ENCODE results near the gene TFF1. TPM values are rescaled to one million over a fixed set of nuclear protein-coding genes. Genes with fewer than 3 reads are reported as not detected.
A peak's percentile ranks its signal among the peaks of the same experiment; 100 is the strongest.

Gene TFF1
- total RNA-seq, 1 donor from 2014 or later: not detected

GRCh38 chr21:42392731-42393442 lies 26.6 kb upstream of the TFF1 start:
- H3K27ac Mint-ChIP-seq (ENCODE audit: unreplicated experiment): no peak overlapping the region
- no peak overlapping the region for H3K4me3 Mint-ChIP-seq (ENCODE audit: unreplicated experiment)
- peaks cover 7% of the 10 kb centered on the region for H3K27me3 Mint-ChIP-seq (ENCODE audit: unreplicated experiment)
- no peak for DNase-seq
- H3K36me3 Mint-ChIP-seq (ENCODE audit: unreplicated experiment): no peaks in the 10 kb centered on the region
- no peak for TF ChIP-seq CTCF (IDR thresholded peaks at IDR 0.05; ENCODE audit: partially characterized antibody, unreplicated experiment)
- peaks cover 37% of the 10 kb centered on the region for H3K4me1 Mint-ChIP-seq (ENCODE audit: low read depth, unreplicated experiment)
- peaks cover 9% of the 10 kb centered on the region for H3K9me3 Mint-ChIP-seq (ENCODE audit: unreplicated experiment)

- no peaks in the 10 kb centered on the region for H3K27me3 Mint-ChIP-seq (ENCODE audit: unreplicated experiment)
- H3K4me1 Mint-ChIP-seq (ENCODE audit: low read depth, unreplicated experiment): peaks cover 29% of the 10 kb centered on the region
- TF ChIP-seq CTCF (IDR thresholded peaks at IDR 0.05; ENCODE audit: partially characterized antibody, unreplicated experiment): no peak
- H3K36me3 Mint-ChIP-seq (ENCODE audit: unreplicated experiment): peaks cover 10% of the 10 kb centered on the region
- peaks cover 4% of the 10 kb centered on the region for H3K9me3 Mint-ChIP-seq (ENCODE audit: unreplicated experiment)
- no peak overlapping the region for H3K27ac Mint-ChIP-seq (ENCODE audit: unreplicated experiment)
- no peak for DNase-seq
- no peak overlapping the region for H3K4me3 Mint-ChIP-seq (ENCODE audit: unreplicated experiment)
Measured at GRCh38 chr21:42391297-42391696, 25.0 kb upstream of the TFF1 start.

GRCh38 chr21:42390696-42391095 lies 24.4 kb upstream of the TFF1 start:
- TF ChIP-seq CTCF (IDR thresholded peaks at IDR 0.05; ENCODE audit: partially characterized antibody, unreplicated experiment): no peak
- Mint-ChIP-seq H3K27ac (ENCODE audit: unreplicated experiment) (no peak overlapping the region), H3K4me1 (ENCODE audit: low read depth, unreplicated experiment) (peaks cover 22% of the 10 kb centered on the region), H3K9me3 (ENCODE audit: unreplicated experiment) (peaks cover 4% of the 10 kb centered on the region), H3K27me3 (ENCODE audit: unreplicated experiment) (no peaks in the 10 kb centered on the region), H3K4me3 (ENCODE audit: unreplicated experiment) (no peak overlapping the region), H3K36me3 (ENCODE audit: unreplicated experiment) (peaks cover 10% of the 10 kb centered on the region)
- no peak for DNase-seq

- no peak for TF ChIP-seq CTCF (IDR thresholded peaks at IDR 0.05; ENCODE audit: partially characterized antibody, unreplicated experiment)
- no peak for DNase-seq
- H3K27ac Mint-ChIP-seq (ENCODE audit: unreplicated experiment): no peak overlapping the region
- H3K36me3 Mint-ChIP-seq (ENCODE audit: unreplicated experiment): peaks cover 10% of the 10 kb centered on the region
- H3K27me3 Mint-ChIP-seq (ENCODE audit: unreplicated experiment): no peaks in the 10 kb centered on the region
- H3K9me3 Mint-ChIP-seq (ENCODE audit: unreplicated experiment): peaks cover 4% of the 10 kb centered on the region
- H3K4me1 Mint-ChIP-seq (ENCODE audit: low read depth, unreplicated experiment): peaks cover 19% of the 10 kb centered on the region
- no peak overlapping the region for H3K4me3 Mint-ChIP-seq (ENCODE audit: unreplicated experiment)
Measured at GRCh38 chr21:42390193-42390592, 23.9 kb upstream of the TFF1 start.

- Mint-ChIP-seq H3K36me3 (ENCODE audit: unreplicated experiment) (peaks cover 10% of the 10 kb centered on the region), H3K27me3 (ENCODE audit: unreplicated experiment) (no peaks in the 10 kb centered on the region), H3K4me1 (ENCODE audit: low read depth, unreplicated experiment) (peaks cover 14% of the 10 kb centered on the region), H3K4me3 (ENCODE audit: unreplicated experiment) (no peak overlapping the region), H3K27ac (ENCODE audit: unreplicated experiment) (no peak overlapping the region), H3K9me3 (ENCODE audit: unreplicated experiment) (peaks cover 4% of the 10 kb centered on the region)
- TF ChIP-seq CTCF (IDR thresholded peaks at IDR 0.05; ENCODE audit: partially characterized antibody, unreplicated experiment): no peak
- peak; percentile 5 for DNase-seq
Measured at GRCh38 chr21:42389449-42389835, 23.1 kb upstream of the TFF1 start.
